Measurements from ENCODE around the gene USP11.

USP11 gene

GRCh38 chrX:47226071-47226470 is 6.7 kb upstream of the USP11 start:
- no peak for DNase-seq

GRCh38 chrX:47226531-47227333 is 6.1 kb upstream of the USP11 start:
- DNase-seq = no peak

GRCh38 chrX:47227334-47227583 is 5.5 kb upstream of the USP11 start:
- DNase-seq = no peak

GRCh38 chrX:47228550-47229270 is 4.1 kb upstream of the USP11 start:
- no peak for DNase-seq

GRCh38 chrX:47229427-47229826 is 3.4 kb upstream of the USP11 start:
- DNase-seq = no peak

- DNase-seq = no peak
These were observed 2.5 kb upstream of the USP11 start for GRCh38 chrX:47230136-47230868.

- no peak for DNase-seq
These were observed 1.6 kb upstream of the USP11 start for GRCh38 chrX:47231167-47231566.

GRCh38 chrX:47232197-47232802 is 509 bp upstream of the USP11 start:
- no peak for DNase-seq

GRCh38 chrX:47233333-47234113 is 714 bp downstream of the USP11 start:
- peak; percentile 89 to 95 (median 94) for DNase-seq

GRCh38 chrX:47234583-47234982 is 1.8 kb downstream of the USP11 start:
- DNase-seq = no peak

- DNase-seq = peak in 3 of 6 experiments; percentile 1 to 17 (median 15)
These were observed 2.9 kb downstream of the USP11 start for GRCh38 chrX:47235691-47236103.

- DNase-seq = no peak
These were observed 6.4 kb downstream of the USP11 start for GRCh38 chrX:47239199-47239598.

GRCh38 chrX:47239898-47240545 is 7.2 kb downstream of the USP11 start:
- DNase-seq = no peak

GRCh38 chrX:47240619-47241018 is 7.8 kb downstream of the USP11 start:
- no peak for DNase-seq

- DNase-seq = no peak
These were observed 8.6 kb downstream of the USP11 start for GRCh38 chrX:47241201-47242011.

- no peak for DNase-seq
These were observed 9.5 kb downstream of the USP11 start for GRCh38 chrX:47242321-47242720.

GRCh38 chrX:47243351-47243750 is 10.5 kb downstream of the USP11 start:
- DNase-seq = no peak

GRCh38 chrX:47244676-47245075 is 11.9 kb downstream of the USP11 start:
- no peak for DNase-seq

GRCh38 chrX:47245156-47245555 is 12.3 kb downstream of the USP11 start:
- DNase-seq = no peak

GRCh38 chrX:47247206-47247998 is 14.6 kb downstream of the USP11 start:
- no peak for DNase-seq

GRCh38 chrX:47247999-47248320 is 15.2 kb downstream of the USP11 start:
- no peak for DNase-seq

All from stimulated activated naive CD4-positive, alpha-beta T cell (primary cell).